Endothelial cell of umbilical vein (primary cell): ENCODE measurements around the gene RNF148. TPM values are rescaled to one million over a fixed set of nuclear protein-coding genes. Genes with fewer than 3 reads are reported as not detected.
A peak's percentile ranks its signal among the peaks of the same experiment; 100 is the strongest.

ENCODE experiments used
- Bru-seq: library from RNA; stranded (reverse); fragments of 400-500 nt; gene quantifications from one replicate; lab custom pipeline; 2021; lab: Mats Ljungman, UMichigan
- BruChase-seq, 2 experiments: library from RNA; stranded (reverse); fragments of 400-500 nt; gene quantifications; one replicate each; lab custom pipeline; 2021; lab: Mats Ljungman, UMichigan
- BruUV-seq: library from RNA; stranded (reverse); fragments of 400-500 nt; replicated peaks from 2 replicates; lab custom pipeline; 2021; lab: Mats Ljungman, UMichigan
- CTCF ChIA-PET: fragments of 300-600, 350-600 bp; sonication (Branson Sonifier 250); formaldehyde crosslinking; loops from one replicate; lab custom pipeline; 2021; ENCODE audit warnings: antibody characterized with exemption, inconsistent platforms; lab: Charles Lee
- POLR2A ChIA-PET: fragments of 300-600, 350-600 bp; sonication (Branson Sonifier 250); formaldehyde crosslinking; loops from one replicate; lab custom pipeline; 2021; ENCODE audit warnings: antibody characterized with exemption, inconsistent platforms; lab: Charles Lee
- DNase-seq: peaks from one replicate; pipeline ENCODE4 v3.0.0-alpha.2; 2011; ENCODE audit warnings: low read depth, low spot score
- FAIRE-seq: peaks from 2 replicates; lab custom pipeline; 2011; peaks lifted over from hg19 to GRCh38; lab: Jason Lieb, UNC
- H2AFZ ChIP-seq: 2 replicates; pipeline ENCODE4 v1.6.0; 2012; ENCODE audit warnings: low read depth, low read length, control low read depth, inconsistent platforms
- H3K27ac ChIP-seq: 2 replicates; pipeline ENCODE4 v1.5.1; 2011; ENCODE audit warnings: low read depth, mild to moderate bottlenecking, control low read depth, low read length, moderate library complexity; ENCODE audit not compliant: insufficient read depth
- H3K27me3 ChIP-seq, 2 experiments: 2 replicates each; pipeline versions ENCODE4 v1.6.0 to v1.6.1; 2011; ENCODE audit warnings: low read length in 2 of 2, mixed read lengths in 1 of 2; ENCODE audit not compliant: control insufficient read depth in 2 of 2, insufficient read depth in 2 of 2
- H3K36me3 ChIP-seq, 2 experiments: 2 replicates in 1 of 2; 3 replicates in 1 of 2; pipeline ENCODE4 v1.5.1; 2011; ENCODE audit warnings: low read length in 2 of 2, mild to moderate bottlenecking in 1 of 2, moderate library complexity in 1 of 2; ENCODE audit not compliant: control insufficient read depth in 2 of 2, insufficient read depth in 2 of 2; ENCODE audit errors: extremely low read depth in 1 of 2
- H3K4me1 ChIP-seq: 3 replicates; pipeline ENCODE4 v1.5.1; 2011; ENCODE audit warnings: mild to moderate bottlenecking, low read length; ENCODE audit not compliant: control insufficient read depth, insufficient read depth; ENCODE audit errors: extremely low read depth
- H3K4me2 ChIP-seq: 2 replicates; pipeline ENCODE4 v1.6.1; 2011; ENCODE audit warnings: low read length, control low read depth, mixed read lengths; ENCODE audit not compliant: insufficient read depth
- H3K4me3 ChIP-seq, 3 experiments: fragments of 200-600 bp in 1 of 3; sonication (generic), shearing (Covaris generic) in 1 of 3; replicated peaks in 1 of 3; 2 replicates each; pipeline ENCODE4 v1.5.1; 2011 to 2016; ENCODE audit warnings: control low read depth in 3 of 3, low read length in 3 of 3, mild to moderate bottlenecking in 2 of 3, inconsistent platforms in 1 of 3, low read depth in 1 of 3, moderate library complexity in 1 of 3; ENCODE audit not compliant: insufficient read depth in 1 of 3
- H3K79me2 ChIP-seq: 2 replicates; pipeline ENCODE4 v1.6.0; 2012; ENCODE audit warnings: low read length, inconsistent platforms; ENCODE audit not compliant: control insufficient read depth, insufficient read depth
- H3K9ac ChIP-seq: replicated peaks from 2 replicates; pipeline ENCODE3; 2011; ENCODE audit warnings: low read length, control low read depth; ENCODE audit not compliant: insufficient read depth; ENCODE audit errors: extremely low read depth
- H3K9me1 ChIP-seq: replicated peaks from 3 replicates; pipeline ENCODE4 v1.6.0; 2011; ENCODE audit warnings: mild to moderate bottlenecking, low read length; ENCODE audit not compliant: control insufficient read depth, insufficient read depth; ENCODE audit errors: extremely low read depth
- H3K9me3 ChIP-seq: replicated peaks from 2 replicates; pipeline ENCODE4 v1.5.1; 2012; ENCODE audit warnings: low read length, inconsistent platforms; ENCODE audit not compliant: control insufficient read depth, insufficient read depth
- H4K20me1 ChIP-seq: replicated peaks from 2 replicates; pipeline ENCODE3; 2011; ENCODE audit warnings: mild to moderate bottlenecking, low read length; ENCODE audit not compliant: control insufficient read depth, insufficient read depth; ENCODE audit errors: extremely low read depth
- CTCF ChIP-seq, 2 donors: IDR thresholded peaks; 1 replicate in 1 of 2; 2 replicates in 1 of 2; pipeline ENCODE4 v1.5.1; 2011; ENCODE audit warnings: low read length in 2 of 2, mild to moderate bottlenecking in 2 of 2, moderate library complexity in 2 of 2, control low read depth in 1 of 2, inconsistent platforms in 1 of 2, low read depth in 1 of 2; ENCODE audit not compliant: insufficient read depth in 1 of 2; ENCODE audit errors: extremely low read depth in 1 of 2
- EZH2 ChIP-seq: IDR thresholded peaks from 2 replicates; pipeline ENCODE4 v1.6.1; 2012; ENCODE audit warnings: borderline replicate concordance, low read depth, mild to moderate bottlenecking, moderate library complexity, low read length, inconsistent platforms; ENCODE audit not compliant: severe bottlenecking
- FOS ChIP-seq: IDR thresholded peaks from 2 replicates; pipeline ENCODE4 v1.6.1; 2011; ENCODE audit warnings: mild to moderate bottlenecking, low read length, moderate library complexity, borderline replicate concordance; ENCODE audit not compliant: insufficient read depth
- GATA2 ChIP-seq: IDR thresholded peaks from 2 replicates; pipeline ENCODE4 v1.7.0; 2011; ENCODE audit warnings: low read depth, mild to moderate bottlenecking, moderate library complexity, mixed read lengths, low read length; ENCODE audit not compliant: insufficient read length, insufficient read depth
- JUN ChIP-seq: IDR thresholded peaks from 2 replicates; pipeline ENCODE4 v1.6.1; 2011; ENCODE audit warnings: borderline replicate concordance, low read depth; ENCODE audit not compliant: insufficient read length, insufficient read depth
- MYC ChIP-seq: IDR thresholded peaks from one replicate; pipeline ENCODE4 v1.6.1; 2011; ENCODE audit warnings: mild to moderate bottlenecking, low read depth, low read length
- POLR2A ChIP-seq: IDR thresholded peaks from 2 replicates; pipeline ENCODE4 v1.6.1; 2012; ENCODE audit warnings: low read depth, mild to moderate bottlenecking, control low read depth, low read length
- POLR2AphosphoS5 ChIP-seq: IDR thresholded peaks from 2 replicates; pipeline ENCODE4 v1.6.1; 2012; ENCODE audit warnings: low read depth, mild to moderate bottlenecking, control low read depth, low read length, moderate library complexity; ENCODE audit not compliant: insufficient read depth
- dilution Hi-C: fragments of 300-500 bp; cut with MboI; formaldehyde crosslinking; loops from one replicate; pipeline ENCODE4 v1.15.0; 2019; ENCODE audit warnings: low sequenced_read_pairs; ENCODE audit not compliant: extremely low pct_ligation_motif_present
- intact Hi-C: fragments of 100-400 bp; cut with micrococcal nuclease; formaldehyde crosslinking; loops from one replicate; pipeline ENCODE4 v1.10.0; 2022
- long read RNA-seq: library from polyadenylated mRNA; stranded (forward); transcript quantifications from one replicate; pipeline ENCODE4 v2.0.0, GENCODE V29; 2021
- polyA minus RNA-seq, 3 experiments: library from RNA; depleted of rRNA, polyadenylated mRNA; stranded (reverse); fragments of >200 nt; gene quantifications; 1 replicate in 1 of 3; 2 replicates in 2 of 3; pipeline ENCODE4 v1.2.3, GENCODE V29; 2011
- polyA plus RNA-seq, 4 experiments: library from polyadenylated mRNA; depleted of rRNA in 3 of 4; stranded (reverse) in 3 of 4; unstranded in 1 of 4; fragments of >200 nt; gene quantifications; 2 replicates each; pipeline versions ENCODE4 v1.2.1 to v1.2.3, GENCODE V29; 2011 to 2012; ENCODE audit warnings: missing spikeins in 1 of 4
- total RNA-seq: library from RNA; stranded (reverse); gene quantifications from 2 replicates; pipeline ENCODE4 v1.2.3, GENCODE V29; 2021
- TF ChIP-seq, protein P1 (sequence below): IDR thresholded peaks from 2 replicates; pipeline ENCODE4 v1.6.1; 2011; ENCODE audit not compliant: insufficient read depth, insufficient read length

RNF148 gene
- total RNA-seq: 0.83 and 0.95 TPM in 2 replicates
- 0.12 and 0.21 TPM in 2 replicates for polyA plus RNA-seq
- polyA plus RNA-seq (2011; cell fraction: cytosol; rRNA removed): 0.23 and 0.40 TPM in 2 replicates
- 3.5 and 3.9 TPM in 2 replicates for polyA plus RNA-seq (2011; cell fraction: nucleus; rRNA removed)
- polyA plus RNA-seq (2012): 0.26 and 0.31 TPM in 2 replicates
- polyA minus RNA-seq: 3.7 and 5.3 TPM in 2 replicates
- polyA minus RNA-seq (2011; cell fraction: cytosol; rRNA and poly(A)+ RNA removed): not detected
- polyA minus RNA-seq (2011; cell fraction: nucleus; rRNA and poly(A)+ RNA removed): 29.9 and 35.5 TPM in 2 replicates
- Bru-seq, nascent RNA: percentile 83 among the genes with signal in this experiment
- percentile 47 among the genes with signal in this experiment for BruChase-seq, experiment 1, labeled RNA remaining after a 6-hour chase
- percentile 60 among the genes with signal in this experiment for BruChase-seq, experiment 2, labeled RNA remaining after a 2-hour chase
- long read RNA-seq: 0 reads

DNA sequence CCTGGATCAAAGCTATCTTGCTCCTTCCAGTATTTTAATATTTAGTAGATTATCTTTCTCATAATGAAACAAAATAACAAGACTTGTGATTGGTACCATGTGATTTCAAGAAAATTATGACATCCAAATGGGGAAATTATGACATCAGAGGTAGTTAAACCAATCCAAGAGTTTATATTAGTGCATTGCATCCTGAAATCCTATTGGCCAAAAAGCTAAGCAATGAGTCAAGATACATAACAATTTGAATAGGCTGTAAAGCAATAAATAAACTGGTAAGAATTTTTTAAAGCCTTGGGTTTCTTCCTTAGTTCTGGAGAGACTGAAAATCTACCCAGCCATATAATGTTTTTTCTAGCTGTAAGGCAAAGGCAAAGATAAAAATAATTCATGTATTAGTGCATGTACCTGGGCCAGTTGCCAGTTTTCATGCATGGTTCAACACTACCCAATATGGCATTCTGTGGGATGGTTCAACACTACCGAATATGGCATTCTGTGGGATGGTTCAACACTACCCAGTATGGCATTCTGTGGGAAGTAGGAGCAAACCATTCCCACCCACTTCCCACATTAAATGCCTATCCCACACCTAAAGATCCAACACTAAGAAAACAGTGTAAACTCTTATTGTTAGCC, at the start of gene RNF148:
RNF148 (minus strand) TSS at position 51 of the 639 bp plus-strand sequence. CDS start 172 bp downstream, outside the sequence.
- POLR2A ChIA-PET: no interaction called here
- H4K20me1 ChIP-seq: no peaks in the 10 kb centered on the region

DNA sequence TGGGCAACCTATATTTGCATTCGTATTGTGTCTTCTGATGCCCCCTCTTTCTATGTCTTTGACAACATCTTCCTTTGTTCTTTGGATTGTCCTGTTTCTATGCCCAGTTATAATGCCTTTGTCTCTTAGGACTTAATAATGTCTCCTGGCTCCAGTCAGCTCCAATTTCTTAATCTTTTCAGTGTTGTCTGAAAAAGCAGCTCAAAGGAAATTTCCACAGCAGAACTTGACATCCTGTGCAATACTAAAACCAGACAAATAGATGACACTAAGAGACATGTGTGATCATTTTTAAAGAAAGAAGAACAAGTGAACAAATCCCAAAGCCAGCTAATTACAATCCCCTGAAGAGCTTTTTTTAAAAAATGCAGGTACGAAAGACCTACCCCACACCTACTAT, 47.7 kb upstream of the RNF148 start:
- no peaks in the 10 kb centered on the region for H3K79me2 ChIP-seq
- no peaks in the 10 kb centered on the region for H3K36me3 ChIP-seq
- intact Hi-C loops (no loop called here), dilution Hi-C loops (no loop called here)
- no peaks in the 10 kb centered on the region for H3K27me3 ChIP-seq
- no peak overlapping the region for H3K4me3 ChIP-seq
- ChIA-PET CTCF (interaction anchor here (0.8 to 1.8 kb wide), 2 partner anchors 14 kb away, joined by 4 to 5 read pairs; no protein-coding TSS in a partner anchor), POLR2A (interaction anchor here (0.5 kb wide), 1 partner anchor 11 kb away, joined by 6 read pairs; no protein-coding TSS in a partner anchor)
- BruUV-seq: no TSS peak
- H3K9me1 ChIP-seq: no peaks in the 10 kb centered on the region
- H3K4me1 ChIP-seq: no peaks in the 10 kb centered on the region
- no peaks in the 10 kb centered on the region for H4K20me1 ChIP-seq
- no peak overlapping the region for H2AFZ ChIP-seq
- H3K9ac ChIP-seq: no peak overlapping the region
- FAIRE-seq: no peak
- H3K9me3 ChIP-seq: no peaks in the 10 kb centered on the region
- H3K4me2 ChIP-seq: no peak overlapping the region
- TF ChIP-seq CTCF (IDR thresholded peaks at IDR 0.05; ENCODE audit: extremely low read depth in 1 of 2, insufficient read depth in 1 of 2, low read depth in 1 of 2, low read length in 2 of 2) (no peak), MYC (no peak), FOS (no peak), EZH2 (no peak), POLR2A (no peak), GATA2 (no peak), POLR2AphosphoS5 (no peak), JUN (no peak)
- TF ChIP-seq, protein P1, sequence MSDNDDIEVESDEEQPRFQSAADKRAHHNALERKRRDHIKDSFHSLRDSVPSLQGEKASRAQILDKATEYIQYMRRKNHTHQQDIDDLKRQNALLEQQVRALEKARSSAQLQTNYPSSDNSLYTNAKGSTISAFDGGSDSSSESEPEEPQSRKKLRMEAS: no peak
- H3K27ac ChIP-seq: no peak overlapping the region
- DNase-seq: no peak

More for the DNA sequence above, at the start of gene RNF148:
- H3K27ac ChIP-seq: no peak within 1 kb of the TSS
- FAIRE-seq (no peak), DNase-seq (no peak)
- H2AFZ ChIP-seq: no peak within 1 kb of the TSS
- no peak within 1 kb of the TSS for H3K4me2 ChIP-seq
- H3K9me3 ChIP-seq: no peaks in the 10 kb centered on the region
- no TSS peak for BruUV-seq
- CTCF ChIA-PET: interaction anchor here (0.6 to 1.0 kb wide), 3 partner anchors 10 to 252 kb away, joined by 3 to 4 read pairs (median 3); no protein-coding TSS in a partner anchor
- H3K9ac ChIP-seq: no peak within 1 kb of the TSS
- no peaks in the 10 kb centered on the region for H3K9me1 ChIP-seq
- H3K4me3 ChIP-seq: no peak within 1 kb of the TSS
- no peaks in the 10 kb centered on the region for H3K36me3 ChIP-seq
- no peaks in the 10 kb centered on the region for H3K4me1 ChIP-seq
- H3K79me2 ChIP-seq: no peaks in the 10 kb centered on the region
- no peaks in the 10 kb centered on the region for H3K27me3 ChIP-seq
- no peak for TF ChIP-seq POLR2A
- dilution Hi-C loops (no loop called here), intact Hi-C loops (no loop called here)
